ENCODE measurements around the gene ZBTB20.

GRCh38 chr3:114328345-114328744 is 818.7 kb downstream of the ZBTB20 start:
- no peak for TF ChIP-seq EP300 (IDR thresholded peaks at IDR 0.05; ENCODE audit: borderline replicate concordance in 1 of 2, low read depth in 1 of 2, low read length in 1 of 2)
- no peak for TF ChIP-seq TEAD4 (IDR thresholded peaks at IDR 0.05; ENCODE audit: borderline replicate concordance, insufficient read depth)
- no peak for TF ChIP-seq CTCF (IDR thresholded peaks at IDR 0.05)
- no peak for TF ChIP-seq POLR2AphosphoS5 (IDR thresholded peaks at IDR 0.05; ENCODE audit: low read depth, low read length)
- TF ChIP-seq TAF1 (IDR thresholded peaks at IDR 0.05; ENCODE audit: borderline replicate concordance, low read depth, low read length), result no peak
- no peak for TF ChIP-seq SMC3 (IDR thresholded peaks at IDR 0.05; ENCODE audit: low read depth, low read length)
- TF ChIP-seq MXI1 (IDR thresholded peaks at IDR 0.05; ENCODE audit: low read depth, low read length), result no peak
- TF ChIP-seq EZH2phosphoT487 (IDR thresholded peaks at IDR 0.05; ENCODE audit: borderline replicate concordance, low read depth), result no peak

Measured in SK-N-SH (cell line).